Esophagus squamous epithelium (tissue), 5 donors: Measurements from ENCODE around the gene TPD52L1. TPM values are rescaled to one million over a fixed set of nuclear protein-coding genes. Genes with fewer than 3 reads are reported as not detected.

Source experiments
- DNase-seq: peaks from one replicate; lab custom pipeline; 2025; lab: John Stamatoyannopoulos, UW
- H3K27ac ChIP-seq, 4 donors: fragments of 200-600 bp; sonication (generic); one replicate each; pipeline ENCODE4 v1.5.1; 2016 to 2019; ENCODE audit warnings: mild to moderate bottlenecking in 1 of 4
- H3K27me3 ChIP-seq, 4 donors: fragments of 200-600 bp; sonication (generic); 1 replicate in 3 of 4; 2 replicates in 1 of 4; pipeline versions ENCODE4 v1.5.1 to v1.6.0; 2017 to 2021; ENCODE audit warnings: antibody characterized with exemption in 1 of 4
- H3K36me3 ChIP-seq, 3 donors: fragments of 200-600 bp; sonication (generic); one replicate each; pipeline ENCODE4 v1.5.1; 2016 to 2019
- H3K4me1 ChIP-seq, 3 donors: fragments of 200-600 bp; sonication (generic); one replicate each; pipeline ENCODE4 v1.5.1; 2017 to 2019
- H3K4me3 ChIP-seq, 4 donors: fragments of 200-600 bp; sonication (generic); 1 replicate in 3 of 4; 2 replicates in 1 of 4; pipeline ENCODE4 v1.5.1; 2016 to 2019; ENCODE audit warnings: mild to moderate bottlenecking in 2 of 4, moderate library complexity in 1 of 4
- H3K9me3 ChIP-seq, 3 donors: fragments of 200-600 bp; sonication (generic); one replicate each; pipeline ENCODE4 v1.5.1; 2016 to 2019
- CTCF ChIP-seq, 6 experiments: fragments of 450-650 bp in 4 of 6; fragments of 200-600 bp in 2 of 6; sonication (generic) in 2 of 6; IDR thresholded peaks; one replicate each; pipeline ENCODE4 v1.5.1; 2016 to 2019; ENCODE audit warnings: antibody characterized with exemption in 6 of 6, mild to moderate bottlenecking in 4 of 6, moderate library complexity in 4 of 6
- POLR2A ChIP-seq, 4 donors: fragments of 450-650 bp; IDR thresholded peaks; one replicate each; pipeline ENCODE4 v1.6.1; 2017; ENCODE audit warnings: antibody characterized with exemption in 4 of 4, mild to moderate bottlenecking in 4 of 4, moderate library complexity in 3 of 4
- WGBS, 2 donors: methylation state at CpG; one replicate each; pipeline ENCODE4 v1.1.5; 2018; 5-methylcytosine and 5-hydroxymethylcytosine counted together
- intact Hi-C: fragments of 100-400 bp; cut with DNase I; formaldehyde crosslinking; loops from one replicate; pipeline ENCODE4 v1.15.0; 2022
- total RNA-seq, 4 donors: library from RNA; depleted of rRNA; stranded (reverse); fragments of >200 nt; gene quantifications; one replicate each; pipeline ENCODE4 v1.1.0, GENCODE V29; 2016
- donor health status: DM: yes; HTN: yes; CAD: no.

The TPD52L1 gene
- total RNA-seq, 4 donors from 2014 or later = 202 to 409 (median 275) TPM

GRCh38 chr6:125201961-125202729, 48.6 kb downstream of the TPD52L1 start:
- H3K27ac ChIP-seq = peak overlapping the region in 3 of 4 donors; percentile 41 to 79 (median 77)
- no peaks in the 10 kb centered on the region for H3K9me3 ChIP-seq
- no peak overlapping the region for H3K4me3 ChIP-seq
- H3K4me1 ChIP-seq = peaks cover 20 to 82% (median 44%) of the 10 kb centered on the region in 3 donors
- intact Hi-C loops = no loop called here
- TF ChIP-seq CTCF (IDR thresholded peaks at IDR 0.05) (no peak), POLR2A (IDR thresholded peaks at IDR 0.05) (no peak)
- H3K27me3 ChIP-seq = no peaks in the 10 kb centered on the region
- DNase-seq = no peak
- H3K36me3 ChIP-seq = no peaks in the 10 kb centered on the region
- WGBS, 2 donors = 20 to 22% methylated on average over 7 of the region's 7 CpGs

GRCh38 chr6:125203395-125203794, 49.8 kb downstream of the TPD52L1 start:
- intact Hi-C loops = no loop called here
- no peaks in the 10 kb centered on the region for H3K9me3 ChIP-seq
- H3K27ac ChIP-seq = peak overlapping the region in 2 of 4 donors; percentile 77 to 79
- peaks cover 19 to 80% (median 40%) of the 10 kb centered on the region in 3 donors for H3K4me1 ChIP-seq
- DNase-seq = no peak
- H3K27me3 ChIP-seq = no peaks in the 10 kb centered on the region
- H3K4me3 ChIP-seq = no peak overlapping the region
- no peak for TF ChIP-seq CTCF (IDR thresholded peaks at IDR 0.05)
- no peak for TF ChIP-seq POLR2A (IDR thresholded peaks at IDR 0.05)
- no peaks in the 10 kb centered on the region for H3K36me3 ChIP-seq

- Histone ChIP-seq H3K27me3 (no peaks in the 10 kb centered on the region), H3K4me1 (peaks cover 17 to 62% (median 30%) of the 10 kb centered on the region in 3 donors), H3K9me3 (no peaks in the 10 kb centered on the region), H3K36me3 (no peaks in the 10 kb centered on the region), H3K27ac (no peak overlapping the region), H3K4me3 (no peak overlapping the region)
- 55 to 59% methylated on average over 2 of the region's 2 CpGs for WGBS, 2 donors
- intact Hi-C loops = no loop called here
- TF ChIP-seq POLR2A (IDR thresholded peaks at IDR 0.05) = no peak
- TF ChIP-seq CTCF (IDR thresholded peaks at IDR 0.05) = no peak
- no peak for DNase-seq
Measured at GRCh38 chr6:125205931-125206330, 52.4 kb downstream of the TPD52L1 start.

GRCh38 chr6:125206389-125206788, 52.8 kb downstream of the TPD52L1 start:
- no peaks in the 10 kb centered on the region for H3K9me3 ChIP-seq
- H3K27ac ChIP-seq = no peak overlapping the region
- peaks cover 17 to 57% (median 29%) of the 10 kb centered on the region in 3 donors for H3K4me1 ChIP-seq
- WGBS, 2 donors = 87 to 88% methylated on average over 1 of the region's 1 CpG
- no peaks in the 10 kb centered on the region for H3K27me3 ChIP-seq
- no peak for TF ChIP-seq POLR2A (IDR thresholded peaks at IDR 0.05)
- TF ChIP-seq CTCF (IDR thresholded peaks at IDR 0.05) = no peak
- intact Hi-C loops = no loop called here
- DNase-seq = no peak
- H3K36me3 ChIP-seq = no peaks in the 10 kb centered on the region
- H3K4me3 ChIP-seq = no peak overlapping the region

- Histone ChIP-seq H3K9me3 (no peaks in the 10 kb centered on the region), H3K36me3 (no peaks in the 10 kb centered on the region), H3K27ac (peak overlapping the region in 3 of 4 donors; percentile 6 to 38 (median 29)), H3K4me1 (peaks cover 15 to 55% (median 24%) of the 10 kb centered on the region in 3 donors), H3K27me3 (no peaks in the 10 kb centered on the region), H3K4me3 (no peak overlapping the region)
- intact Hi-C loops = no loop called here
- TF ChIP-seq POLR2A (IDR thresholded peaks at IDR 0.05) (no peak), CTCF (IDR thresholded peaks at IDR 0.05) (no peak)
- WGBS, 2 donors = 46 to 64% methylated on average over 1 of the region's 1 CpG
- no peak for DNase-seq
Measured at GRCh38 chr6:125207956-125208355, 54.4 kb downstream of the TPD52L1 start.
